DOHH2 (cell line): ENCODE results near the gene SWT1.

Source experiments
- H3F3A ChIP-seq: fragments of 200-600 bp; sonication (generic), shearing (Covaris generic); 2 replicates; pipeline ENCODE4 v1.6.0; 2016; ENCODE audit warnings: antibody characterized with exemption, mild to moderate bottlenecking; ENCODE audit not compliant: control insufficient read depth, insufficient read depth
- H3K27ac ChIP-seq: fragments of 200-600 bp; sonication (generic); 2 replicates; pipeline ENCODE4 v1.5.1; 2014; ENCODE audit warnings: low read depth, mild to moderate bottlenecking, low read length, moderate library complexity
- H3K27me3 ChIP-seq: fragments of 200-600 bp; sonication (generic); 2 replicates; pipeline ENCODE4 v1.6.1; 2014; ENCODE audit warnings: mild to moderate bottlenecking, low read length, mixed read lengths; ENCODE audit not compliant: control insufficient read depth
- H3K36me3 ChIP-seq: fragments of 200-600 bp; sonication (generic); 2 replicates; pipeline ENCODE4 v1.6.1; 2014; ENCODE audit warnings: mild to moderate bottlenecking, low read length, moderate library complexity, mixed read lengths; ENCODE audit not compliant: control insufficient read depth
- H3K4me1 ChIP-seq: fragments of 200-600 bp; sonication (generic); 2 replicates; pipeline ENCODE4 v1.6.1; 2014; ENCODE audit warnings: mild to moderate bottlenecking, low read length, mixed read lengths; ENCODE audit not compliant: control insufficient read depth
- H3K4me2 ChIP-seq: fragments of 200-600 bp; sonication (generic); 2 replicates; pipeline ENCODE4 v1.6.0; 2014; ENCODE audit warnings: mild to moderate bottlenecking, low read length, moderate library complexity
- H3K4me3 ChIP-seq: fragments of 200-600 bp; sonication (generic); 2 replicates; pipeline ENCODE4 v1.5.1; 2014; ENCODE audit warnings: mild to moderate bottlenecking, low read length, mixed read lengths
- H3K79me2 ChIP-seq: fragments of 200-600 bp; sonication (generic); 2 replicates; pipeline ENCODE4 v1.6.1; 2014; ENCODE audit warnings: mild to moderate bottlenecking, low read length, mixed read lengths; ENCODE audit not compliant: control insufficient read depth
- H3K9me2 ChIP-seq: fragments of 200-600 bp; sonication (generic); replicated peaks from 2 replicates; pipeline ENCODE4 v1.6.1; 2014; ENCODE audit warnings: mild to moderate bottlenecking, low read length, mixed read lengths; ENCODE audit not compliant: control insufficient read depth
- H3K9me3 ChIP-seq: fragments of 200-600 bp; sonication (generic); 2 replicates; pipeline ENCODE4 v1.6.1; 2014; ENCODE audit warnings: antibody characterized with exemption, low read length, mixed read lengths; ENCODE audit not compliant: control insufficient read depth, insufficient read depth
- H4K20me1 ChIP-seq: fragments of 200-600 bp; sonication (generic); 2 replicates; pipeline ENCODE4 v1.6.0; 2014; ENCODE audit warnings: low read depth, mild to moderate bottlenecking, antibody characterized with exemption, low read length, moderate library complexity; ENCODE audit not compliant: control insufficient read depth, insufficient read depth
- CTCF ChIP-seq: fragments of 200-600 bp; sonication (generic); IDR thresholded peaks from one replicate; pipeline ENCODE4 v1.5.1; 2014; ENCODE audit warnings: antibody characterized with exemption, mild to moderate bottlenecking, low read depth, low read length; ENCODE audit not compliant: poor library complexity, severe bottlenecking
- EZH2phosphoT487 ChIP-seq: fragments of 200-600 bp; sonication (generic); IDR thresholded peaks from 2 replicates; pipeline ENCODE4 v1.6.1; 2017; ENCODE audit warnings: borderline replicate concordance, mild to moderate bottlenecking, antibody characterized with exemption, low read length, moderate library complexity, mixed read lengths

SWT1 gene

GRCh38 chr1:185322636-185323035 is 165.7 kb downstream of the SWT1 start:
- H3K9me2 ChIP-seq: no peaks in the 10 kb centered on the region
- H3K79me2 ChIP-seq: peaks cover 6% of the 10 kb centered on the region; the same call in 1 of the 2 replicates
- TF ChIP-seq EZH2phosphoT487 (no peak), CTCF (no peak)
- H3K4me2 ChIP-seq: no peak overlapping the region
- no peak overlapping the region for H3K4me3 ChIP-seq
- no peaks in the 10 kb centered on the region for H3F3A ChIP-seq
- no peaks in the 10 kb centered on the region for H3K36me3 ChIP-seq
- no peaks in the 10 kb centered on the region for H4K20me1 ChIP-seq
- peaks cover 16% of the 10 kb centered on the region for H3K4me1 ChIP-seq
- H3K27me3 ChIP-seq: no peaks in the 10 kb centered on the region
- H3K27ac ChIP-seq: no peak overlapping the region
- no peaks in the 10 kb centered on the region for H3K9me3 ChIP-seq

DNA sequence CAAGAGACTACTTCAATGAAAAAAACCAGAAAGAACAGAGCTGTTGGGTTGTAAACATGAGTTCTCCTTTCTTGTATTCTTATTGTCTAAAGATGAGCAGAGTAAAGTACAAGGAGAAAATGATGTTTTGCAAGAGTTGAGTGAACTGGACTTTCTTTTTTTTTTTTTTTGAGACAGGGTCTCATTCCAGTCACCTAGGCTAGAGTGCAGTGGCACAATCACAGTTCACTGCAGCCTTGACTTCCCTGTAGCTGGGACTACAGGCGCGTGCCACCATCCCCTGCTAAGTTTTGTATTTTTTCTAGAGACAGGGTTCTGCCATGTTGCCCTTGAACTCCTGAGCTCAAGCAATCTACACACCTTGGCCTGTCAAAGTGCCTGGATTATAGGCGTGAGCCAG is 167.2 kb downstream of the SWT1 start:
- no peaks in the 10 kb centered on the region for H3K79me2 ChIP-seq

GRCh38 chr1:185325413-185325812 is 168.4 kb downstream of the SWT1 start:
- no peaks in the 10 kb centered on the region for H4K20me1 ChIP-seq
- no peak for TF ChIP-seq EZH2phosphoT487
- TF ChIP-seq CTCF: no peak
- H3K27me3 ChIP-seq: no peaks in the 10 kb centered on the region
- no peaks in the 10 kb centered on the region for H3K9me2 ChIP-seq
- H3K4me2 ChIP-seq: no peak overlapping the region
- H3K79me2 ChIP-seq: no peaks in the 10 kb centered on the region
- H3K9me3 ChIP-seq: no peaks in the 10 kb centered on the region
- no peak overlapping the region for H3K4me3 ChIP-seq
- no peak overlapping the region for H3K27ac ChIP-seq
- H3K4me1 ChIP-seq: no peaks in the 10 kb centered on the region
- no peaks in the 10 kb centered on the region for H3F3A ChIP-seq
- no peaks in the 10 kb centered on the region for H3K36me3 ChIP-seq

More for the DNA sequence above, 167.2 kb downstream of the SWT1 start:
- Histone ChIP-seq H4K20me1 (no peaks in the 10 kb centered on the region), H3K9me2 (no peaks in the 10 kb centered on the region), H3K4me2 (no peak overlapping the region), H3K27me3 (no peaks in the 10 kb centered on the region), H3K4me3 (no peak overlapping the region), H3K36me3 (no peaks in the 10 kb centered on the region), H3K27ac (no peak overlapping the region), H3F3A (no peaks in the 10 kb centered on the region), H3K9me3 (no peaks in the 10 kb centered on the region), H3K4me1 (peaks cover 1% of the 10 kb centered on the region)
- TF ChIP-seq EZH2phosphoT487 (no peak), CTCF (no peak)

DNA sequence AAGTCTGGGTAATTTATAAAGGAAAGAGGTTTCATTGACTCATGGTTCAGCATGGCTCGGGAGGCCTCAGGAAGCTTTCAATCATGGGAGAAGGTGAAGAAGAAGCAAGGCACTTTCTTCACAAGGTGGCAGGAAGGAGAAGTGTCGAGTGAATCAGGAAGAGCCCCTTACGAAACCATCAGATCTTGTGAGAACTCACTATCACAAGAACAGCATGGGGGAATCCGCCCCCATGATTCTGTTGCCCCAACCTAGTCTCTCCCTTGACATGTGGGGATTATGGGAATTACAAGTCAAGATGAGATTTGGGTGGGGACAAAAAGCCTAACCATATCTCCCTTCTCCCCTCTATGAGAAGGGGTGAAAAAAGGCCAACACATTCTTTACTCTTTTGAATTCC is 171.3 kb downstream of the SWT1 start:
- Histone ChIP-seq H3K27me3 (peaks cover 6% of the 10 kb centered on the region; the same call in 1 of the 2 replicates), H3K9me2 (no peaks in the 10 kb centered on the region), H3K36me3 (no peaks in the 10 kb centered on the region), H4K20me1 (no peaks in the 10 kb centered on the region), H3K4me3 (no peak overlapping the region), H3K79me2 (no peaks in the 10 kb centered on the region), H3K27ac (no peak overlapping the region), H3K4me2 (no peak overlapping the region), H3K4me1 (no peaks in the 10 kb centered on the region), H3F3A (no peaks in the 10 kb centered on the region), H3K9me3 (no peaks in the 10 kb centered on the region)
- TF ChIP-seq EZH2phosphoT487: no peak
- no peak for TF ChIP-seq CTCF
